HG02678 (cell line): ENCODE measurements around the gene TTLL4.
A peak's percentile ranks its signal among the peaks of the same experiment; 100 is the strongest.
"Not testable (repeated sequence)": the region's sequence is repeated elsewhere in the genome, so short reads cannot be mapped to it uniquely, and the experiment has no call there.

Experiments used
- ATAC-seq: cut with Tn5 transposase; IDR thresholded peaks from one replicate; pipeline ENCODE4 v1.9.1; 2021; ENCODE audit warnings: mild to moderate bottlenecking, moderate library complexity; ENCODE audit not compliant: unreplicated experiment

TTLL4 gene, protein sequence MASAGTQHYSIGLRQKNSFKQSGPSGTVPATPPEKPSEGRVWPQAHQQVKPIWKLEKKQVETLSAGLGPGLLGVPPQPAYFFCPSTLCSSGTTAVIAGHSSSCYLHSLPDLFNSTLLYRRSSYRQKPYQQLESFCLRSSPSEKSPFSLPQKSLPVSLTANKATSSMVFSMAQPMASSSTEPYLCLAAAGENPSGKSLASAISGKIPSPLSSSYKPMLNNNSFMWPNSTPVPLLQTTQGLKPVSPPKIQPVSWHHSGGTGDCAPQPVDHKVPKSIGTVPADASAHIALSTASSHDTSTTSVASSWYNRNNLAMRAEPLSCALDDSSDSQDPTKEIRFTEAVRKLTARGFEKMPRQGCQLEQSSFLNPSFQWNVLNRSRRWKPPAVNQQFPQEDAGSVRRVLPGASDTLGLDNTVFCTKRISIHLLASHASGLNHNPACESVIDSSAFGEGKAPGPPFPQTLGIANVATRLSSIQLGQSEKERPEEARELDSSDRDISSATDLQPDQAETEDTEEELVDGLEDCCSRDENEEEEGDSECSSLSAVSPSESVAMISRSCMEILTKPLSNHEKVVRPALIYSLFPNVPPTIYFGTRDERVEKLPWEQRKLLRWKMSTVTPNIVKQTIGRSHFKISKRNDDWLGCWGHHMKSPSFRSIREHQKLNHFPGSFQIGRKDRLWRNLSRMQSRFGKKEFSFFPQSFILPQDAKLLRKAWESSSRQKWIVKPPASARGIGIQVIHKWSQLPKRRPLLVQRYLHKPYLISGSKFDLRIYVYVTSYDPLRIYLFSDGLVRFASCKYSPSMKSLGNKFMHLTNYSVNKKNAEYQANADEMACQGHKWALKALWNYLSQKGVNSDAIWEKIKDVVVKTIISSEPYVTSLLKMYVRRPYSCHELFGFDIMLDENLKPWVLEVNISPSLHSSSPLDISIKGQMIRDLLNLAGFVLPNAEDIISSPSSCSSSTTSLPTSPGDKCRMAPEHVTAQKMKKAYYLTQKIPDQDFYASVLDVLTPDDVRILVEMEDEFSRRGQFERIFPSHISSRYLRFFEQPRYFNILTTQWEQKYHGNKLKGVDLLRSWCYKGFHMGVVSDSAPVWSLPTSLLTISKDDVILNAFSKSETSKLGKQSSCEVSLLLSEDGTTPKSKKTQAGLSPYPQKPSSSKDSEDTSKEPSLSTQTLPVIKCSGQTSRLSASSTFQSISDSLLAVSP

GRCh38 chr2:218710687-218711549, at the start of gene TTLL4:
Gene TTLL4, plus strand, starts transcription at chr2:218710835. Its CDS starts 26,842 bp downstream, at chr2:218737677.
- peak; percentile 93 for ATAC-seq

DNA sequence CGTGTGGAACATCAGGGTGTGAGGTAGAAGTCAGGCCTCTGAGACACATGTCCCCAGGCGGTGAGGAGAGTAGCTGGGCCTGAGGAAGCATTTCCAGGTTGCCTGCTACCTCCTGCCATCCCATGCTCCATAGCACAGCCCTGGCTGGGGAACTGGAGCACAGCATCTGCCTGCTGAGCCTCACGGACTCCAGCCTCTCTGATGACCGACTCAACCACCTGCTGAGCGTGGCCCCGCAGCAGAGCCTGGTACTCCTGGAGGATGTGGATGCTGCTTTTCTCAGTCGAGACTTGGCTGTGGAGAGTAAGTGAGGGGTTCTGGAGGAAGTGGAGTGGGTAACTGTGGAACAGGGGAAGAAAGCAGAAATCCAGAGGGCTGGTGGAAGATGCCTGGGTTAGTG, 48.3 kb upstream of the TTLL4 start:
- ATAC-seq: no peak

- no peak for ATAC-seq
Observed at GRCh38 chr2:218662827-218663226, 47.8 kb upstream of the TTLL4 start.

GRCh38 chr2:218663901-218664300, 46.7 kb upstream of the TTLL4 start:
- no peak for ATAC-seq

DNA sequence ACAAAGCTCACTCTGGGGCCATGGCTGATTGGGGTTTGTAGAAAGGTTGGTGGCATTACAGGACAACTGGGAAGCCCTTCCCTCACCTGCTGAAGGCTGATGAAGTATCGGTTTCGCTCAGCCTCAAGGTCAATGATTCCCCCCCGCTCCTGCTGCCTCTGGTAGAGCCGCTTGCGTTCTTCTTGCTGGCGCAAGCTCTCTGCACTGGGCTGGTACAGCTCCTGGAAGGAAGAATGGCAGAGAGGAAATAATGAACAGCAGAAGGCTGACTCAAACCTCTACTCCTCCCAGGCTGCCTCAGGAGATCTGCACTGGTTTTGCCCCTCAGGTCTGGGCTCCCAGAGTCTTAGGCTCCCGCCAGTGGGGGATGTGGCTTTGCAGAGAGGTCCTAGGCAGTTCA, 46.0 kb upstream of the TTLL4 start:
- no peak for ATAC-seq

DNA sequence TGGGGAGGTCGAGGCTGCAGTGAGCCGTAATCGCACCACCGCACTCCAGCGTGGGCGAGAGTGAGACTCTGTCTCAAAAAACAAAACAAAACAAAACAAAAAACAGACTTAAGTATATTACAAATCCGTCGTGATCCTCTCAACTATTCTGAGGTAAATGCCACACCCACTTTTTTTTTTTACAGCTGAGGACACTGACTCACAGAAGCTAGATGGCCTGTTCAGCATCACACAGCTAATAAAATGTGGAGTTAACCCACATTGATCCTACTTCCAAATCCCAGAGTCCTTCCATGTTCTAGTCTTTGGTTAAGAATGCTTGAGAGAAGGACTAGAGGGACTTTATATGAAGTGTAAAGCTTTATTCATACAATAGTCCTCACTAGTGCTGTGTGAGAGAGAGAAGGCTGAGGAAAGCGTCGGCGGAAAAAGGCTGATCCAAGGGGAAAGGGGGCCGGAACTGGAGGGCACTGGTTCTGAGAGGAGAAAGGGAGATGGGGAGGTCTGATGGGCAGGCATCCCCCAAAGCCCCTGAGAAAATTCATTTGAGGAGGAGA, 39.5 kb upstream of the TTLL4 start:
- no peak for ATAC-seq

DNA sequence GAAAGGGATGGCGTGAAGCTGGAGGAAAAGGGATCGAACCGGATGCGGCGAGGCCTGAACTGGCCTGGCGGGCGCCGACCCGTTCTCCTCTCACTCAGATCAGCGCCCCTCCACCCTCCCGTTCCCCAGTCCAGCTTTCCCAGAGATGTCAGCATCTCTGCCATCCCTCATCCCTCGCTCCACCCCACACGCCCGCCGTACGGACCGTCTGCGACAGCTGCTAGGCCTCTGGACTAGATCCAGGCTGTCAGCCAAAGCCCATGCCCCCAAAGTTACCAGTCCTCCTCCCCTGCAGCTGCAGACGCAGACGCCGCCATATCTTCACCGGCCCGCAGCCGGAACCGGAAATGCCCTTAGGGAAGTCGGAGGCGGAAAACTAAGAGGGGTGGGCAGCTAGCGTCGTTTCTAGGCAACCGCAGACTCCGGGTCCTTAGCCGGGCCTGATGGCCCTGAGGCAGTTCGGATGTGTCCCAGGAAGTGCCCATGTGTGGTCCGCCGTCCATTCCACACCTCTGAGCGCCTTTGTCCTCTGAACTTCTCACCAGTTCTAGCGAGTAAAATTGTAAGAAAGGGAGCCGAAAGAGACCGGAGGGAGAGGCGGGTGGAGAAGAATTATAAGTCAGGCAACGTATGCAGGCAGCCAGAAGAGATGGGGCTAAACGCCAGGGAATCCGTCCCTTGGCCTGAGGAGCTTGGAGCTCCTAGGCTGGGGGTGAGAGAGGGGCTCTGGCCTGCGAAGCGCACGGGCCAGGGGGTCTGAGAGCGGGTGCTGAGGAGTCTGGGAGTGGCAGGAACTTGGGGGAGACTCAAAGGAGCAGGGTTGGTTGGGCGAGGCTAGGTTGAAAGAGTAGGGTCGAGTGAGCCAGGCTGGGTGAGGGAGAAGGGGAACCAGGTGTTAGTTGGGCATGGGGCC, 38.7 kb upstream of the TTLL4 start, which contains the start of the genes RNF25 and STK36:
TSS of gene RNF25 (minus strand) at position 349 of the 913 bp plus-strand sequence. CDS start at position 317, 32 bp downstream.
TSS of gene STK36 (plus strand) at position 433 of the 913 bp plus-strand sequence. CDS start 744 bp downstream, outside the sequence.
- peak; percentile 99 for ATAC-seq

DNA sequence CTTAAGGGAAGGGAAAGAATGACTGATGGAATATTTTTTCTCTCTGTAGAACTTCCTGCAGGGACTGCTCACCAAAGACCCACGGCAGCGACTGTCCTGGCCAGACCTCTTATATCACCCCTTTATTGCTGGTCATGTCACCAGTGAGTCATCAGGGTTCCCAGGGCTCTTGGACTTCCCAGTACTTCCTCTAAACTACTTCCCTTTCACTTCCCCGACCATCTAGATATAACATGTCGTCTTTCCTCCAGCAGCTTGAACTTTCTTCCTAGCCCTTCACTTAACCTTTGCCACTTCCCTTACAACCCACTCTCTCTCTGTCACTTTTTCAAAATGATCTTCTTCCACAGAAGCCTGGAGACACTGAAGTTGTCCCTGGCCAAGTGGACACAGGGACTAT, 31.5 kb upstream of the TTLL4 start:
- ATAC-seq: no peak

GRCh38 chr2:218680061-218680460, 30.6 kb upstream of the TTLL4 start:
- ATAC-seq: no peak

- ATAC-seq: not testable (repeated sequence)
Observed at GRCh38 chr2:218687400-218688060, 23.1 kb upstream of the TTLL4 start.

DNA sequence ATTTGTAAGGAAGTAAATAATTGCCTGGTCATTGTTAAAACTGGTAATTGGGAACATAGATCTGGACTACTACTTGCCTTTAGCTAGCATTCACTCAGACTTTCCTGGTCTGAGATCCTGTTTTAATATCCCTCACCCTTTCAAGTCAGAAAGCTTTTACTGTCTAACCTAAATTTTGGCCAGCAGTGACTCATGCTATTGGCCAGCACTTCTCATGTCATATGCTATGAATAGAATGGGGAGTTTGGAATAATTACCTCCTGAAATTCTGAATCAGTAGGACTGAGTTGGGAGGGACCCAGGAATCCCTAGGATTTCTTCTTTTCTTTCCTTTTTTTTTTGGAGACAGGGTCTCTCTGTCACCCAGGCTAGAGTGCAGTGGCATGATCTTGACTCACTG, 19.4 kb upstream of the TTLL4 start:
- no peak for ATAC-seq

DNA sequence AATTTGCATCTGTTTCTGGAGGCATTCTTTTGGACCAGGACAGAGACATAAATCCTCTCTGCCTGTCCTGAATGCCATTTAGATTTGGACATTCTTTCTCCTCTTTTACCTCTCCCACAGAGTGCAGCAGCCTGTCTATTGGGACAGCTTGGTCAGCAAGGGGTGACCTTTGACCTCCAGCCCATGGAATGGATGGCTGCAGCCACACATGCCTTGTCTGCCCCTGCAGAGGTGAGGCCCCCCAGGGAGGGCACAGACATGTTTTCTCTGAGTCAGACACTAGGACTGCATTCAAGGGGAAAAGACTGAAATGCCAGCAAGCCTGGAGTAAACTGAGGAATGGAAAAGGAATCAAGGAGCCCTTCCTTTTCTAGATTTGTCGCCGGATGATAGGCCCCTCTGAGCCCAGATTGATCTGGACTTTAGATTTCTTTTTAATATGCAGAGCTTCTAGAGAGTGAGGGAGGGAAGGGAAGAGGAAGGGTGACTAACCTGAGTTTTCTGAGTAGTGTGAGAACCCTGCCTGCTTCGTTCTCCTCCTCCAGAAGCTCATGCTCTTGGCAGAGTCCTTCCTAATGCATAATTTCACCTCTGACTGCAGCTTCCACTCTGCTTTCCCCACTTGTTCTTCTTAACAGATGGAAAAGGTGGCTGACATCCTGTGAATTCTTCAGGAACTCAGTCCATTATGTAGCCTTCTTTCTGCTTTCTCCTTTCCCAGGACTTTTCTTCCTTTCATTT, 16.1 kb upstream of the TTLL4 start:
- ATAC-seq: no peak

GRCh38 chr2:218698885-218699284, 11.8 kb upstream of the TTLL4 start:
- ATAC-seq: no peak

- ATAC-seq: no peak
Observed at GRCh38 chr2:218701806-218702205, 8.8 kb upstream of the TTLL4 start.

GRCh38 chr2:218703341-218703740, 7.3 kb upstream of the TTLL4 start:
- no peak for ATAC-seq

DNA sequence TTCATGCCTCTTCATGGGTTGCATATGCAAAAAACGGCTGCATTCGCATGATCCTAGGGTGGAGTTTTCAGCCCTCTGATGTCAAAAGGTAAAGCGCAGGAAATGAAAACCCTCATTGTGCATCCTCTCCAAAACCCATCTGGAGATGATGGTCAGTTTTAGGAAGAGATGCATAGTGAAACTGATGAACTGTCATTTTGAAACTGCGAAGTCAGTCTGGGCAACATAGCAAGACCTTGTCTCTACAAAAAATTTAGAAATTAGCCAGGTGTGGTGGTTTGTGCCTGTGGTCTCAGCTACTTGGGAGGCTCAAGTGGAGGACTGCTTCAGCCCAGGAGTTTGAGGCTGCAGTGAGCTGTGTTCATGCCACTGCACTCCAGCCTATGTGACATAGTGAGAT, 2.5 kb upstream of the TTLL4 start:
- ATAC-seq: peak; percentile 19

DNA sequence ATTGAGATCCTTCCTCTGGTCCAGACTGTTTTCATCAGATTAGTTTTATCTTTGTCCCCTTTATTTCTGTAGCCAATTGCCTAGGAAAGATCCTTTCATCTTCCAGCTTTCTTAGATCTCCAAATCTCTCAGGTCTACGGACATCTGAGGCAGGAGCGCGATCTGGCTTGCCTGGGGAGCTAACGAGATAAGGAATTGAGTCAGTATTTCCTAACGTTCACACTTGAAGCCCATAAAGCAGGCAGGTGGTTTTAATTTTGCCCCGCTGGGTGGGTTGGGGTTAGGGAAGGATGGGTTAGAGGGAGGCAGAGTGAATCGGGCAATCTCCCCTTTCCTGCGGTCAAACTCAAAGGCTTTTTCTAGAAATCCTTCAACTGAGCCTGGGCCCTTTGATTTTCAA, 727 bp upstream of the TTLL4 start:
- ATAC-seq: no peak

DNA sequence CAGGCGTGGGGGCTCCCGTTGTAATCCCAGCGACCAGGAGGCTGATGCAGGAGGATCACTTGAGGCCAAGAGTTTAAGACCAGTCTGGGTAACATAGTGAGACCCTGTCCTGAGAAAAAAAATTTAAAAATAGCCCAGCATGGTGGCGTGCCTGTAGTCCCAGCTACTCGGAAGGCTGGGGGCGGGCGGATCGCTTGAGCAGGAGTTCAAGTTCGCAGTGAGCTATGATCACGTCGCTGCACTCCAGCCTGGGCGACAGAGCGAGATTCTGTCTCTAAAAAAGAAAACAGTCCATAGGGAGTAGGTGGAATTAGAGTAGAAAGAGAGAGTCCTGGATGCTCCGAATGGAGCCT, 325 bp upstream of the TTLL4 start:
- no peak for ATAC-seq
